SK-N-SH treated with all-trans-retinoic acid at 6 μM for 48 hours (cell line): Measurements from ENCODE around the gene NTM.

Source experiments
- ATAC-seq: fragments of 200-7000 bp; cut with Tn5 transposase; 3 replicates; pipeline ENCODE4 v1.9.1; 2020; ENCODE audit warnings: mild to moderate bottlenecking, moderate library complexity
- ARNTL ChIP-seq: fragments of 450-650 bp; formaldehyde crosslinking; IDR thresholded peaks from 2 replicates; pipeline ENCODE4 v1.5.0; 2020; ENCODE audit warnings: low read depth, mild to moderate bottlenecking, moderate library complexity, borderline replicate concordance
- BACH2 ChIP-seq: fragments of 250-450 bp; sonication (Bioruptor Pico); IDR thresholded peaks from 2 replicates; pipeline ENCODE4 v1.9.0; 2021; ENCODE audit warnings: mild to moderate bottlenecking, borderline replicate concordance
- CREB5 ChIP-seq: fragments of 250-450 bp; sonication (Bioruptor Pico); IDR thresholded peaks from 2 replicates; pipeline ENCODE4 v1.5.1; 2020; ENCODE audit warnings: low read depth, mild to moderate bottlenecking, moderate library complexity
- CSDC2 ChIP-seq: fragments of 250-450 bp; sonication (Bioruptor Pico); IDR thresholded peaks from 2 replicates; pipeline ENCODE4 v1.5.0; 2020; ENCODE audit warnings: mild to moderate bottlenecking, moderate library complexity
- ESRRG ChIP-seq: fragments of 250-450 bp; sonication (Bioruptor Pico); IDR thresholded peaks from 2 replicates; pipeline ENCODE4 v1.6.1; 2021; ENCODE audit warnings: mild to moderate bottlenecking
- GLIS3 ChIP-seq: fragments of 250-450 bp; sonication (Bioruptor Pico); IDR thresholded peaks from 2 replicates; pipeline ENCODE4 v1.5.0; 2020; ENCODE audit warnings: mild to moderate bottlenecking, moderate library complexity
- ISL1 ChIP-seq: fragments of 250-450 bp; sonication (Bioruptor Pico); IDR thresholded peaks from 2 replicates; pipeline ENCODE4 v2.1.2; 2022; ENCODE audit warnings: mild to moderate bottlenecking, moderate library complexity
- OSR1 ChIP-seq: fragments of 250-450 bp; sonication (Bioruptor Pico); IDR thresholded peaks from 2 replicates; pipeline ENCODE4 v1.8.0; 2022; ENCODE audit warnings: moderate library complexity, mild to moderate bottlenecking, inconsistent platforms
- POU6F1 ChIP-seq: fragments of 250-450 bp; sonication (Bioruptor Pico); IDR thresholded peaks from 2 replicates; pipeline ENCODE4 v1.8.0; 2021; ENCODE audit warnings: low read depth, mild to moderate bottlenecking, moderate library complexity, borderline replicate concordance
- PPARA ChIP-seq: fragments of 250-450 bp; sonication (Bioruptor Pico); IDR thresholded peaks from 2 replicates; pipeline ENCODE4 v1.5.0; 2020; ENCODE audit warnings: mild to moderate bottlenecking, borderline replicate concordance
- RARB ChIP-seq: fragments of 250-450 bp; sonication (Bioruptor Pico); IDR thresholded peaks from 2 replicates; pipeline ENCODE4 v1.8.0; 2021; ENCODE audit warnings: mild to moderate bottlenecking, moderate library complexity
- SNAI2 ChIP-seq: fragments of 250-450 bp; sonication (Bioruptor Pico); IDR thresholded peaks from 2 replicates; pipeline ENCODE4 v1.5.0; 2020; ENCODE audit warnings: mild to moderate bottlenecking, moderate library complexity
- TCF4 ChIP-seq: fragments of 250-450 bp; sonication (Bioruptor Pico); IDR thresholded peaks from 2 replicates; pipeline ENCODE4 v1.8.0; 2021; ENCODE audit warnings: mild to moderate bottlenecking, moderate library complexity, borderline replicate concordance
- TOX ChIP-seq: fragments of 250-450 bp; sonication (Bioruptor Pico); IDR thresholded peaks from 2 replicates; pipeline ENCODE4 v1.8.0; 2021; ENCODE audit warnings: mild to moderate bottlenecking, moderate library complexity, borderline replicate concordance
- ZC3H10 ChIP-seq: fragments of 250-450 bp; sonication (Bioruptor Pico); IDR thresholded peaks from 2 replicates; pipeline ENCODE4 v1.5.1; 2021; ENCODE audit warnings: mild to moderate bottlenecking, moderate library complexity
- ZFP3 ChIP-seq: fragments of 250-450 bp; sonication (Bioruptor Pico); IDR thresholded peaks from 2 replicates; pipeline ENCODE4 v1.5.0; 2020; ENCODE audit warnings: mild to moderate bottlenecking, moderate library complexity
- ZFP30 ChIP-seq: fragments of 450-650 bp; formaldehyde crosslinking; IDR thresholded peaks from 2 replicates; pipeline ENCODE4 v1.5.0; 2022; ENCODE audit warnings: mild to moderate bottlenecking, moderate library complexity
- ZNF565 ChIP-seq: fragments of 450-650 bp; formaldehyde crosslinking; conservative IDR thresholded peaks from 2 replicates; pipeline ENCODE4 v1.5.0; 2020; ENCODE audit warnings: low read depth, mild to moderate bottlenecking, moderate library complexity
- ZNF70 ChIP-seq: fragments of 450-650 bp; formaldehyde crosslinking; IDR thresholded peaks from 2 replicates; pipeline ENCODE4 v1.5.0; 2020; ENCODE audit warnings: mild to moderate bottlenecking, moderate library complexity
- ZNF8 ChIP-seq: fragments of 450-650 bp; formaldehyde crosslinking; IDR thresholded peaks from 2 replicates; pipeline ENCODE4 v1.5.0; 2020; ENCODE audit warnings: mild to moderate bottlenecking, moderate library complexity
- TF ChIP-seq, protein P1 (sequence below): fragments of 250-450 bp; sonication (Bioruptor Pico); IDR thresholded peaks from 2 replicates; pipeline ENCODE4 v1.5.1; 2021; ENCODE audit warnings: mild to moderate bottlenecking, moderate library complexity
- TF ChIP-seq, protein P2 (sequence below): fragments of 250-450 bp; sonication (Bioruptor Pico); IDR thresholded peaks from 2 replicates; pipeline ENCODE4 v1.5.0; 2020; ENCODE audit warnings: mild to moderate bottlenecking, moderate library complexity
- TF ChIP-seq, protein P3 (sequence below): fragments of 250-450 bp; sonication (Bioruptor Pico); IDR thresholded peaks from 2 replicates; pipeline ENCODE4 v1.8.0; 2020; ENCODE audit warnings: mild to moderate bottlenecking, moderate library complexity, borderline replicate concordance

NTM gene

GRCh38 chr11:131713529-131714134, 343.2 kb downstream of the NTM start (continued):
- TF ChIP-seq, protein P1, sequence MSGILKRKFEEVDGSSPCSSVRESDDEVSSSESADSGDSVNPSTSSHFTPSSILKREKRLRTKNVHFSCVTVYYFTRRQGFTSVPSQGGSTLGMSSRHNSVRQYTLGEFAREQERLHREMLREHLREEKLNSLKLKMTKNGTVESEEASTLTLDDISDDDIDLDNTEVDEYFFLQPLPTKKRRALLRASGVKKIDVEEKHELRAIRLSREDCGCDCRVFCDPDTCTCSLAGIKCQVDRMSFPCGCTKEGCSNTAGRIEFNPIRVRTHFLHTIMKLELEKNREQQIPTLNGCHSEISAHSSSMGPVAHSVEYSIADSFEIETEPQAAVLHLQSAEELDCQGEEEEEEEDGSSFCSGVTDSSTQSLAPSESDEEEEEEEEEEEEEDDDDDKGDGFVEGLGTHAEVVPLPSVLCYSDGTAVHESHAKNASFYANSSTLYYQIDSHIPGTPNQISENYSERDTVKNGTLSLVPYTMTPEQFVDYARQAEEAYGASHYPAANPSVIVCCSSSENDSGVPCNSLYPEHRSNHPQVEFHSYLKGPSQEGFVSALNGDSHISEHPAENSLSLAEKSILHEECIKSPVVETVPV (CRISPR knock-in tag): no peak
- TF ChIP-seq ESRRG (no peak), POU6F1 (CRISPR knock-in tag) (no peak), TOX (CRISPR knock-in tag) (no peak), SNAI2 (CRISPR knock-in tag) (no peak), RARB (CRISPR knock-in tag) (no peak), BACH2 (no peak), ARNTL (CRISPR knock-in tag) (no peak)

GRCh38 chr11:131717616-131718015, 347.2 kb downstream of the NTM start:
- no peak for ATAC-seq
- TF ChIP-seq, protein P1 (CRISPR knock-in tag): no peak
- TF ChIP-seq CSDC2 (CRISPR knock-in tag) (no peak), ARNTL (CRISPR knock-in tag) (no peak), TCF4 (CRISPR knock-in tag) (peak; percentile 59; the same call in 1 of the 2 replicates), ZNF70 (no peak)

- no peak for TF ChIP-seq CSDC2 (CRISPR knock-in tag)
- TF ChIP-seq ZNF565 (CRISPR knock-in tag): no peak
- TF ChIP-seq, protein P2, sequence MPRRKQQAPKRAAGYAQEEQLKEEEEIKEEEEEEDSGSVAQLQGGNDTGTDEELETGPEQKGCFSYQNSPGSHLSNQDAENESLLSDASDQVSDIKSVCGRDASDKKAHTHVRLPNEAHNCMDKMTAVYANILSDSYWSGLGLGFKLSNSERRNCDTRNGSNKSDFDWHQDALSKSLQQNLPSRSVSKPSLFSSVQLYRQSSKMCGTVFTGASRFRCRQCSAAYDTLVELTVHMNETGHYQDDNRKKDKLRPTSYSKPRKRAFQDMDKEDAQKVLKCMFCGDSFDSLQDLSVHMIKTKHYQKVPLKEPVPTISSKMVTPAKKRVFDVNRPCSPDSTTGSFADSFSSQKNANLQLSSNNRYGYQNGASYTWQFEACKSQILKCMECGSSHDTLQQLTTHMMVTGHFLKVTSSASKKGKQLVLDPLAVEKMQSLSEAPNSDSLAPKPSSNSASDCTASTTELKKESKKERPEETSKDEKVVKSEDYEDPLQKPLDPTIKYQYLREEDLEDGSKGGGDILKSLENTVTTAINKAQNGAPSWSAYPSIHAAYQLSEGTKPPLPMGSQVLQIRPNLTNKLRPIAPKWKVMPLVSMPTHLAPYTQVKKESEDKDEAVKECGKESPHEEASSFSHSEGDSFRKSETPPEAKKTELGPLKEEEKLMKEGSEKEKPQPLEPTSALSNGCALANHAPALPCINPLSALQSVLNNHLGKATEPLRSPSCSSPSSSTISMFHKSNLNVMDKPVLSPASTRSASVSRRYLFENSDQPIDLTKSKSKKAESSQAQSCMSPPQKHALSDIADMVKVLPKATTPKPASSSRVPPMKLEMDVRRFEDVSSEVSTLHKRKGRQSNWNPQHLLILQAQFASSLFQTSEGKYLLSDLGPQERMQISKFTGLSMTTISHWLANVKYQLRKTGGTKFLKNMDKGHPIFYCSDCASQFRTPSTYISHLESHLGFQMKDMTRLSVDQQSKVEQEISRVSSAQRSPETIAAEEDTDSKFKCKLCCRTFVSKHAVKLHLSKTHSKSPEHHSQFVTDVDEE (CRISPR knock-in tag): no peak
- no peak for TF ChIP-seq TCF4 (CRISPR knock-in tag)
- TF ChIP-seq, protein P1 (CRISPR knock-in tag): no peak
- TF ChIP-seq ISL1 (CRISPR knock-in tag): no peak
- TF ChIP-seq, protein P3, sequence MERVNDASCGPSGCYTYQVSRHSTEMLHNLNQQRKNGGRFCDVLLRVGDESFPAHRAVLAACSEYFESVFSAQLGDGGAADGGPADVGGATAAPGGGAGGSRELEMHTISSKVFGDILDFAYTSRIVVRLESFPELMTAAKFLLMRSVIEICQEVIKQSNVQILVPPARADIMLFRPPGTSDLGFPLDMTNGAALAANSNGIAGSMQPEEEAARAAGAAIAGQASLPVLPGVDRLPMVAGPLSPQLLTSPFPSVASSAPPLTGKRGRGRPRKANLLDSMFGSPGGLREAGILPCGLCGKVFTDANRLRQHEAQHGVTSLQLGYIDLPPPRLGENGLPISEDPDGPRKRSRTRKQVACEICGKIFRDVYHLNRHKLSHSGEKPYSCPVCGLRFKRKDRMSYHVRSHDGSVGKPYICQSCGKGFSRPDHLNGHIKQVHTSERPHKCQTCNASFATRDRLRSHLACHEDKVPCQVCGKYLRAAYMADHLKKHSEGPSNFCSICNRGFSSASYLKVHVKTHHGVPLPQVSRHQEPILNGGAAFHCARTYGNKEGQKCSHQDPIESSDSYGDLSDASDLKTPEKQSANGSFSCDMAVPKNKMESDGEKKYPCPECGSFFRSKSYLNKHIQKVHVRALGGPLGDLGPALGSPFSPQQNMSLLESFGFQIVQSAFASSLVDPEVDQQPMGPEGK (CRISPR knock-in tag): no peak
- no peak for TF ChIP-seq OSR1 (CRISPR knock-in tag)
- TF ChIP-seq ARNTL (CRISPR knock-in tag): no peak
- no peak for TF ChIP-seq GLIS3 (CRISPR knock-in tag)
- no peak for TF ChIP-seq PPARA (CRISPR knock-in tag)
- no peak for TF ChIP-seq ZFP3 (CRISPR knock-in tag)
- TF ChIP-seq ZC3H10 (CRISPR knock-in tag): no peak
- TF ChIP-seq BACH2: no peak
- TF ChIP-seq TOX (CRISPR knock-in tag): no peak
- TF ChIP-seq ZNF8 (CRISPR knock-in tag): no peak
- no peak for TF ChIP-seq ZFP30 (CRISPR knock-in tag)
- no peak for TF ChIP-seq CREB5 (CRISPR knock-in tag)
- TF ChIP-seq ESRRG: no peak
- TF ChIP-seq RARB (CRISPR knock-in tag): no peak
- TF ChIP-seq, all 23 proteins: peak for 0
- no peak for ATAC-seq
These were observed 352.7 kb downstream of the NTM start for GRCh38 chr11:131723088-131723487.
